HL-60 (cell line): ENCODE results near the gene ENPP1.

Experiments
- CTCF ChIP-seq: IDR thresholded peaks from one replicate; pipeline ENCODE4 v1.5.1; 2011; ENCODE audit warnings: low read length, control low read depth, inconsistent platforms; ENCODE audit not compliant: insufficient read depth
- POLR2AphosphoS5 ChIP-seq: IDR thresholded peaks from 2 replicates; pipeline ENCODE4 v1.6.1; 2012; ENCODE audit warnings: low read depth
- REST ChIP-seq: IDR thresholded peaks from 2 replicates; pipeline ENCODE4 v1.6.1; 2012; ENCODE audit warnings: low read depth; ENCODE audit not compliant: insufficient replicate concordance
- SPI1 ChIP-seq: IDR thresholded peaks from 2 replicates; pipeline ENCODE4 v1.6.1; 2012; ENCODE audit warnings: low read depth, mild to moderate bottlenecking, borderline replicate concordance

- TF ChIP-seq SPI1 (no peak), CTCF (no peak), POLR2AphosphoS5 (no peak), REST (no peak)
These were observed 111.0 kb downstream of the ENPP1 start for GRCh38 chr6:131918650-131919355.
